Femur (tissue), 1 donor: ENCODE data around the gene LMTK3.

Source experiments
- DNase-seq: peaks from one replicate; pipeline ENCODE4 v3.0.0-alpha.2; 2017

The LMTK3 gene

DNA sequence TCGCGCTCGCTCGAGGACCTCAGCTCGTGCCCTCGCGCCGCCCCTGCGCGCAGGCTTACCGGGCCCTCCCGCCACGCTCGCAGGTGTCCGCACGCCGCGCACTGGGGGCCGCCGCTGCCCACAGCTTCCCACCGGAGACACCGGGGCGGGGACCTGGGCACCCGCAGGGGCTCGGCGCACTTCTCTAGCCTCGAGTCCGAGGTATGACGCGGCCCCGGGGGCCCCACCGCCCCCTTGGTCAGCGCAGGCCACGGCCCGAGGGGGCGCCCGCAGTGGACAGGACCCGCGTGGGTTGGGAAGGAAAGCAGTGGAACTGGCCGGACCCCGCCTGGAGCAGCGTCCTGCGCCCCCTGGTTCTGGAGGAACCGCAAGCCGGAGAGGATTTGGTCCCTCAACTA, 67.9 kb downstream of the LMTK3 start:
- no peak for DNase-seq

DNA sequence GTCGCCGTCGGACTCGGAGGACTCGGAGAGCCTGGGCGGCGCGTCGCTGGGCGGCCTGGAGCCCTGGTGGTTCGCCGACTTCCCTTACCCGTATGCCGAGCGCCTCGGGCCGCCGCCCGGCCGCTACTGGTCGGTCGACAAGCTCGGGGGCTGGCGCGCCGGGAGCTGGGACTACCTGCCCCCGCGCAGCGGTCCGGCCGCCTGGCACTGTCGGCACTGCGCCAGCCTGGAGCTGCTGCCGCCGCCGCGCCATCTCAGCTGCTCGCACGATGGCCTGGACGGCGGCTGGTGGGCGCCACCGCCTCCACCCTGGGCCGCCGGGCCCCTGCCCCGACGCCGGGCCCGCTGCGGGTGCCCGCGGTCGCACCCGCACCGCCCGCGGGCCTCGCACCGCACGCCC, 68.4 kb downstream of the LMTK3 start:
- DNase-seq, result no peak

DNA sequence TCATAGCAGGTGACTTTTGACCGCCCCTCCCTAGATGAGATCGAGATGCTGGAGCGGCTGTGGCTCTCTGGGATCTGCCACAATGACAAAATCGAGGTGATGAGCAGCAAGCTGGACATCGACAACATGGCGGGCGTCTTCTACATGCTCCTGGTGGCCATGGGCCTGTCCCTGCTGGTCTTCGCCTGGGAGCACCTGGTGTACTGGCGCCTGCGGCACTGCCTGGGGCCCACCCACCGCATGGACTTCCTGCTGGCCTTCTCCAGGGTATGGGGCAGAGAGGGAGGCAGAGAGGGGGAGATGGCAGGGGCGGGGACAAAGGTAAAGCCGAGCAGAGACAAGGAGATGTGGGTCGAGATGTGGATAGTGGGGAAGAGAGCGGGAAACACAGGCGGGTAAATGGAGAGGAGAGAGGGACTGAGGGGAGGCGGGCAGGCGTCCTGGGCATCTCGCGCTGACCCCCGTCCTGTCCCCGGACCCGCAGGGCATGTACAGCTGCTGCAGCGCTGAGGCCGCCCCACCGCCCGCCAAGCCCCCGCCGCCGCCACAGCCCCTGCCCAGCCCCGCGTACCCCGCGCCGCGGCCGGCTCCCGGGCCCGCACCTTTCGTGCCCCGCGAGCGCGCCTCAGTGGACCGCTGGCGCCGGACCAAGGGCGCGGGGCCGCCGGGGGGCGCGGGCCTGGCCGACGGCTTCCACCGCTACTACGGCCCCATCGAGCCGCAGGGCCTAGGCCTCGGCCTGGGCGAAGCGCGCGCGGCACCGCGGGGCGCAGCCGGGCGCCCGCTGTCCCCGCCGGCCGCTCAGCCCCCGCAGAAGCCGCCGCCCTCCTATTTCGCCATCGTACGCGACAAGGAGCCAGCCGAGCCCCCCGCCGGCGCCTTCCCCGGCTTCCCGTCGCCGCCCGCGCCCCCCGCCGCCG, 69.3 kb downstream of the LMTK3 start:
- no peak for DNase-seq

- DNase-seq, result no peak
Observed at GRCh38 chr19:48441360-48442050, 70.1 kb downstream of the LMTK3 start.

DNA sequence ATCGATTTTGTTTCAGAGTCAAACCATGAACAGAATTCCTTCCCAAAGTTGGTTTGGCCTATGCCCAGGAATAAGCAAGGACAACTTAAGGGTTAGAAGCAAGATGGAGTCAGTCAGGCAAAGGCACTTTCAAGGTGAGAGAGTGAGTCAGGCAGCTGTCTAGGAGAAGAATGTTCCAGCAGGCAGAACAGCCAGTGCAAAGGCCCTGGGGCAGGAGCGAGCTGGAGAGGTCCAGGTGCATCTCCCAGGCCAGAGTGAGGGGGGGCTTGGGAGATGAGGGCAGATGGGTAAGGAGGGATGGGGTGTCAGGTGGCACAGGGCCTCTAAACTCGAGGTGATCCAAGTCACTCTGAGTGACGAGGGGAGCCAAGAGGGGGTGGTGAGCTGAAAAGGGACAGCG, 75.0 kb downstream of the LMTK3 start:
- no peak for DNase-seq
